Umbilical cord (tissue), 2 donors: ENCODE measurements around the gene MYL12B. TPM values are rescaled to one million over a fixed set of nuclear protein-coding genes. Genes with fewer than 3 reads are reported as not detected.
"Not testable (repeated sequence)": the region's sequence is repeated elsewhere in the genome, so short reads cannot be mapped to it uniquely, and the experiment has no call there.

ENCODE experiments used
- DNase-seq: peaks from one replicate; pipeline ENCODE4 v3.0.0-alpha.2; 2015; ENCODE audit warnings: low spot score
- total RNA-seq: library from RNA; depleted of rRNA; stranded (reverse); fragments of >200 nt; gene quantifications from one replicate; pipeline ENCODE4 v1.2.3, GENCODE V29; 2014; ENCODE audit warnings: low replicate concordance; ENCODE audit not compliant: insufficient read depth

Gene MYL12B
- total RNA-seq, 1 donor from 2014 or later: 174 TPM

DNA sequence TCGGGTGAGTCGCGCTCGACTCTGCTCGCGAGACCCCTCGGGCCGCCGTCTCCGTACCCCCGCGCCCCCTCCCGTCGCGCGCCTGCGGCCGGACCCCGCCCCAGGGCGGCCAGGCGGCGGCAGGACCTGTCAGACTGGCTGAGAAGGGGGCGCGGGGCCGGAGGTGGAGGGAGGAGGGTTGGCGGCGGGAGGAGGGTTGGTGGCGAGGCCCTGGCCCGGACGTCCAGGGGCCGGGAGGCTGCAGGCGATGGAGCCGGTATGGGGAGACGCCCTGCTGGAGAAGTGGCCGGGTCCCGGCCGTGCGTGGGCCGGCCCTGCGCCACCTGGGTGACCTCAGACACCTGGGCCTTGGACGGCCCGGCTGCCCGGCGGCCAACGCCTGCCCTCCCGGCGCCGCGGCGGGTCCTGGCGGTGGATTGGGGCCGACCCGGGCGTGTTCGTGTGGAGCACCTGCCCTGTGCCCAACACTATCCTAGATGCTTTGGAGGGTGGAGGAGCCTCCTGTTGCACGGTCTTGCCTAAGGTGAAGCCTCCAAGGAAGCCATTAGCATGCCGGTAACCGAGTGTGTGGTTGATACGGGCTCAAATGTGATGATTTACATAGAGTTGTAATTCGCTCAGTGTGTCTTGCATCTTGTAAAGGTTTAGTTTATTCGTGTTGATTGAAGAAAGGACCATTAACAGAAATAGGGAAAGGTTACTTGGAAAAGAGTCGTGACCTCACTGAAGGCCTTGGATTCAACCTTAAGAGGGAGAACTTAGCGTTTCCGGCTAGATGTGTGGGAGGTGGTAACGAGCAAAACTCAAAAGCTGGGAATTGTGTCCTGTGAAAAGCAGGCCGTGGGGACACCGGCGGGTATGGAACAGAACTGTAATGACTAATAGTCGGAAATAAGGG is 550 bp downstream of the MYL12B start:
- DNase-seq: no peak

DNA sequence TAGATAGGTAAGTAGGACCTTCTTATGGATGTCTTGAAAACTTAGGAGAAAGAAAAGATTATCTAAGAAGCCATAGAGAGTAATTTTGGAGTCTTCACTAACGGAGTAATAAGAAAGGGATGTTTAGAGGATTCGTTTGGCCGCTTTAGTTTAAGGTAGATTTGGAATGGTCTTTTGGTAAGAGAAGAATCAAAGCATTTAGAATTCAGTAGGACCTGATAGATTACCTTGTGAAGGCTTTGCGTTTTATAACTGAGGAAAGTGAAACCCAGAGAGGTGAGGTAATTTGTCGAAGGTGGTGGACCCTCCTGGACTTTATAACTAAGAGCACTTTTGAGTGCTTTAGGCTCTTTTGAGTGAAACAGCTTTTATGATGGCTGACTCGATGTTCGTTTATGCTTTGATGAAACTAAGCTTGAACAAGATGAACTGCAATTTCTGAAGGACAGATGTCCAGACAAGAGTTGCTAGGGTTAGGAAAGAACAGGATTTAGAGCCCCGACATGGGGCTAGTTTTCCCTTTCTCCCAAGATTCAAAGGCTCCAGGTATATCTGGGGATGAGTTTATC is 1.3 kb downstream of the MYL12B start:
- DNase-seq: no peak

DNA sequence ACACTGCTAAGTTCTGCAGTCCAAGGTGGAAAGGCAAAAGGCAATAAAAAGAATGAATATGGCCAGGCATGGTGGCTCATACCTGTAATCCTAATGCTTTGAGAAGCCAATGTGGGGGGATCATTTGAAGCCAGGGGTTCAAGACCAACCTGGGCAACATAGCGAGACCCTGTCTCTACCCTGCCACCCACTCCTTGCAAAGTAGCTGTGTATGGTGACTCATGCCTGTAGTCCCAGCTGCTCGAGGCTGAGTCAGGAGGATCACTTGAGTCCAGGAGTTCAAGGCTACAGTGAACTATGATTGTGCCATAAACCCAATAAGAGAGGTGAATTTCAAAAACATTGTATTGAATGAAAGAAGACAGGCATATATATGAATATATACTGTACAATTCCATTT is 2.4 kb downstream of the MYL12B start:
- no peak for DNase-seq

DNA sequence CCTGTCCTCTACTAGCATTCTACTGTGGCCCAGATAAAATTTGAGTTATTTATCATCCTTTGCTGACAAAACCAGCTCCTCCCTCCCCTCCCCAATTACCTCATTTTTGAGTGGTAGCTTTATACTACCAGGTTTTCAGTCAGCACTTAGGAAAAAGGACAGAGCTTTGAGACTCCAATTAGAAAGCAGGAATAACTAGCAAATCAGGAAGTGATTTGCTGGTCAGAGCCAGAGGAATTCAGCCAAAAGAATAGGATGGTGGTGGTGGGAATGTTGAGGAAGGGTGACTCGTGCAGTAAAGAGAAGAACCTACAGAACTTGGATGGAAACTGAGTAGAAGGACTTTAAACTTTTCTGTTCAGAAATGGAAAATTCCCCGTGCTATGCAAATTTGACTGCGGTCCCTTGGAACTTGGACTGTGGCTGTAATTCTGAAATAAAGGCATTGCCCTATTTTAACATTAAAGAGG is 3.7 kb downstream of the MYL12B start:
- DNase-seq: no peak

DNA sequence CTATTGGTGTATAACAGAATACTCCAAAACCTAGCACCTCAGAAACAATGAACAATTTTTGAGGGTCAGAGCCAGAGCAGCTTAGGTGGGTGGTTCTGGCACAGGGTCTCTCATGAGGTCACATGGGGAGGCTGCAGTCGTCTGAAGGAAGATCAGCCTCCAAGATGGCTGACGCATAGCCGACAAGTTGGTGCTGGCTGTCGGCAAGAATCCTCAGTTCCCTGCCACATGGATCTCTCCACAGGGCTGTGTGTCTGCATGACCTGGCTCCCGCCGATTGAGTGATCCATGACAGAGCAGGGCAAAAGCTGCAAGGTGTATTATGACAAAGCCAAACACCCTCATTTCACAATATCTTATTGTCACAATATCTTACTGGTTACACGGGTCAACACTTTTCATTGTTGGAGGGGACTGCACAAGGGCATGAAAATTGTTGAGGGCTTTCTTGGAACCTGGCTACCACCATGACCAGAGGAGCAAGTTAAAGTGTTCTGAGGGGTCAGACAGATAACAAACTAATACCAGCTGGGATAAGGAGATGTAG is 4.2 kb downstream of the MYL12B start:
- no peak for DNase-seq

DNA sequence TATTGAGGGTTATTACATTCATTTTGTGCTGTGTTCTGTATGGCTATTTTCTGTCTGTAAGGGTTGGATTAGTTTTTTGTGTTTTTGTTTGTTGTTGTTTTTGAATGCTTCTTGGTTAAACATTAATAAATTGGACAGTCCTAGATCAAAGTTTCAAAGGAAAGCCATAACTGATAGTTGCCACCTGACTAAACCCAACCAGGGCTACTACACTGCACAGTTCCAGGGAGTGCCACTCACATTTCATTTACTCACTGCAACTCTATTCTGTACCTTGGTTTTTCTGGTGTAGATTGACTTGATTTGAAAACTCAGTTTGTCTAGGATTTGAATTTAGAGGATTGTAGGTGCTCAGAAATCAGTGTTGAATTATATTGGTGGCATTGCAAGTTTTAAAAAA is 6.4 kb downstream of the MYL12B start:
- no peak for DNase-seq

DNA sequence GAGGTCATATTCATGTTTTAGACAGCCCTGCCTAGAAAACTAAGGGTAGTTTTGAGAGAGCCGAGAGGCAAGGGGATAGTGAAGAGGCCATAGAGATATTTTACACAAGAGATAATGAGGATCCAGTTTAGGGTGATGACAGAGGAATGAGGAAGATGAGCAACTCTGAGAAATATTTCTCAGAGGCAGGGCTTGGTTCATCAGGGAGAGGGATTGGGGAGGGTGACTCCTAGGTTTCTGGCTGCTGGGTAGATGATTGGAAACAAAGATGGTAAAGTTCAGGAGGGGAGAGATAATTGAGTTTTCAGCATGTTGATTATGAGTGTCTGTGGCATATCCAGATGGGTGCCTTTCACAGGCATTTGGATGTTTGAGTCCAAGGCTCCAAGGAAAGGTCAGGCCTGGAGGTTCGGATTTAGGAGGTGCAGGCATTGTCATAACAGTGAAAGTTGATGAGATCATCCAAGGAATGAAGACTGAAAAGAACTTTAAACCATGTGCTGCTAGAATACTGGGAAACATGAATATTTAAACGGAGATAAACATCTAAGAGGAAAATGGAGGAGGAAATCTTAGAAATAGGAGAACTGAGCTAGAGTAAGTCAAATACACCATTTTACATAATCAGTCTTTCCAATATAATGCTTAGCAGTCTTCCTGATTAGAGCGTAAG is 7.4 kb downstream of the MYL12B start:
- no peak for DNase-seq

DNA sequence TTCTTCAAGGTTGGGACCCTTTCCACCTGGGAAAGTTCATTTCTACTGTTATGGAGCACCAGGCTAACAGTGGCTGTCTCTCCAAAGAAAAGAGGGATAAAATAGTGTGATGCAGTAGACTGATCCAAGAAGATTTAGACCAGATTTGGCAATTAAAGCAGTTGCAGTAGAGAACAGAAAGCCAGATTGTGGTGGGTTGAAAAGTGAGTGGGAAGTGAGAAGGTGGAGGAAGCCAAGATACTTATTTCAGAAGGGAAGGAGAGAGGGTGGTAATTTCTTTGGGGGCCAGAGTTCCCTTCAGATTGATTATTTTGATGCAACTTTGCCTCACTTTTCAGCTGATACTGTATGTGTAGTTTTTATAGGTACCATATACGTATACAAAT is 8.0 kb downstream of the MYL12B start:
- no peak for DNase-seq

DNA sequence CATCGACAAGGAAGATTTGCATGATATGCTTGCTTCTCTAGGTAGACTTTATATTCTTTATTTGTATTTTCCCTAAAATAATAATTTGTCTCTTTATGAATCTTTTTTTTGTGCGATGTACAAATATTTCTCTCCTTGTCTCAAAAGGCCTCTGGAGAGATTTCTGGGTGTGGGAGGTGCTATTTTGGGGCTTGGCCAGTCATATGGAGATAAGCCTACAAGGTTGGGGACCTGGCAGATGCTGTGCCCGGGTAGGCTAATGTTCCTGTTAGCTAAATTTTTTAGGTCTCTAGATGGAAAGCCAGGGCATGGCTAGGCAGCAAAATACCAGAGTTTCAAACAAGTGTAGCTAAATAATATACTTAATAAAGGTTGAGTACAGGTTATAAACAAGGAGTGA is 11.1 kb downstream of the MYL12B start:
- no peak for DNase-seq

DNA sequence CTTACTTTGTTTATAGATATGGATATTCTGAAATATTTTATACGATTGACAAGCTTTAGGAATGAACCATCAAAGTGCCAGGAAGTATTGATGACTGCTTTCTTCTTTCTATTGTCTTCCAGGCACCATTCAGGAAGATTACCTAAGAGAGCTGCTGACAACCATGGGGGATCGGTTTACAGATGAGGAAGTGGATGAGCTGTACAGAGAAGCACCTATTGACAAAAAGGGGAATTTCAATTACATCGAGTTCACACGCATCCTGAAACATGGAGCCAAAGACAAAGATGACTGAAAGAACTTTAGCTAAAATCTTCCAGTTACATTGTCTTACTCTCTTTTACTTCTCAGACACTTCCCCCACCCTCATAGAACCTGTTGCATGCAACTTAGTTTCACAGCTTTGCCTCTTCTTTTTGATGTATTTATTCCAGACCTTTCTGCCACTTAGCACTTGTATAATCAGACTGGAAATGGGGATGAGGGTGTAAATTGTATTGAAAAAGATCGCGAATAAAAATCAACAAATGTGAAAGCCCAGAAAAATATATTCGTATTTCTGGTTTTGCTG is 15.8 kb downstream of the MYL12B start:
- DNase-seq: not testable (repeated sequence)

DNA sequence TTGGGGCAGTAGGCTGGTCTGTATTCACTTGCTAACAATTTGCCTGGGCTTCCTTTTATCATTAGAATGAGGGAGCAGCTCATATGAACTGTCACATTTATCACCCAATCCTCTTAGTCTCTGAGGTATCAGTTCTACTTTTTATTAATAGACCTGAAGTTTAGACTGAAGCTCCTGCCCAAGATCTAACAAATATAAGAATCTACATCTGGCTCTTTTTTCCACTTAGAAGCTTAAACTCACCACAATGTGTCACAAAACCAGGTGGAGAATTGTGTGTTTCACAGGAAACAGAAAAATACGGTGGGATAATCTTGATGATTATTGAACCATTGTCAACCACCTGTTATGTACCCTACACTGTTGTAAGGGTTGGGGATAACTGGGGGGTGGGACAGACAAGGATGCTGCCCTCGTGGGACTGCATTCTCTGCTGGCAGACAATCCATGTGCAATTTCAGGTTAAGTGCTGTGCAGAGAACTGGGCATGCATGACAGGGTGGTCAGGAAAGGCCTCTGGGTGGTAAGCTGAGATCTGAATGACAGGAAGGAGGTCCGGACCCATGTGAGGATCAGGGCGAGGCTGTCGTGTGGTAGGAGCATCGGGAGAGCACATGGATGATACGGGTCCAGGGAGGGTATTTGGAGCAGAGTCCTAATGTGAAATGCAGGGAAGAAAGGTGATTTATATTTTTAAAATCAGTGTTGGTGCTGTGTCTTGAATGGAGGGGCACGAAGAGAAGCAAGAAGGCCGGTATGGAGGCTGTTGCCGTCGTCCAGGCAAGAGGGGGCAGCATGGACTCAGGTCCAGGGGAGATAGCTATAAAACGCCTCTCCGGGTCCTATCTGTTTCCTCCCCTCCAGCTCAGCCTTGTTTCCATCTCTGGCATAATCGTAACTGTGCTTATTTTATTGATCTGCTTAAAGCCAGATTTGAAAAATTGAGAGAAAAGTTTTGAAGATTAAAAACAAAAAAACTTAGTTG is 17.6 kb downstream of the MYL12B start:
- DNase-seq: no peak

DNA sequence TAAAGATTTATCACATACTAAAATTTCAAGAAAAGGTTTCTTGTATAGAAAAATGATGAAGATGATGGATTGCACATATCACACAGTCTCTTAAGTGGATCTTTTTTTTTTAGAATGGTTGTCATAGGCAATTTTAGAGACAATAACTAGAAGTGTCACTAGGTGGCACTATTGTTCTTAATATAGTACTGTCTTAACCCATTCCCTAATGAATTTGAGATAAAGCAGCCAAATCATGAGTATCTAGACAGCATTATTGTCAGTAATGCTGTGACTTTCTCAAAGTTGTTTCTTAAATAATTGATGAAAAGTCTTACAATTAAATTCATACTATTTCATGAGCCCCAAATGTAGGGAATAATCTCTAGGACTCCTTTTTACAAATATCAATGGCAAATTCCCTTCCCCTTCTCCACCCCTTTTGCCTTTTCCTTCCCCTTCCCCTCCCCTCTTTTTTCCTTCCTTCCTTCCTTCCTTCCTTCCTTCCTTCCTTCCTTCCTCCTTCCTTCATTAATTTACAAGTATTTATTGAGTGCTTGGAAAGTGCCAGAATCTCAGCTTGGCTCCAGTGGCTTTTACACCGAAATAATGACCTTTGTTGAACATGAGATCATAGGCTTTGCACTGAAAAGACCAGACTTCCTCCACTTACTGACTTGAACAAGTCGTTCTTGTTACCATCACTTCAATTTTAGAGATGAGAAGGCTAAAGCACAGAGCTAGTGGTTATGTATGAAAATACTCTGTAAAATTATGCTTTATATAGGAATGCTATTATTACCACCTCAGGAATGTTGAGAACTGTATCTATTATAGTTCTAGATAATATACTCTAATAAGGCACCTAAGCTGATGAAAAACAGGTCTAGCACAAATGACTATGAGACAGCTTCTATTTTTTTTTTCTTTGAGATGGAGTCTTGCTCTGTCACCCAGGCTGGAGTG is 19.8 kb downstream of the MYL12B start:
- DNase-seq: peak; percentile 85

DNA sequence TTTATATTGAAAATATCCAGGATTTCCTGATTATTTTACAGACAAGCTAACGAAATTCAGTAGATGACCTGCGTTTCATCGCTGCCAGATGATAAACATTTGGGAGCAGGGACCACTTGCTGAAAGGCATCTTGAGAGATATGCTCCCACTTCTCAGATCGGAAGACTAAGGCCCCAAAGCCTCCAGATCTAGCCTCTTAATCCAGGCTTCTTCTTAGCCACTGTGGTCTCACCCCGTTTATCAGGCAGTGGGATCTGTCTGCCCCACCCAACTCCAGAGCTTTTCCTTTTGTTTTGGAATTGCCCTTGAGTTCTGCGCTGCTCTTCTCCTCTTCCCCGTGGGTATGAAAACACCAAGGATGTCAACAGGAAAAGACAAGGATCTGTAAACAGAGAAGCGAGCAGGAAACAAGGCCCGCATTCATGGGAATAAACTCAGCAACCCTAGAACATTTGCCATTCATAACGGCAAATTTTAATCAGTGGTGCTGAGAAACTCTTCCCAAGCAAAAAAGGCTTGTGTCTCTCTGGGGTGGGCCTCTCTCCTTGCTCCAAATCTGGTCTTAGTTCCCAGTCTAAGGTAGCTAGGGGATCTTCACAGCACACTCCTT is 21.4 kb downstream of the MYL12B start:
- no peak for DNase-seq

DNA sequence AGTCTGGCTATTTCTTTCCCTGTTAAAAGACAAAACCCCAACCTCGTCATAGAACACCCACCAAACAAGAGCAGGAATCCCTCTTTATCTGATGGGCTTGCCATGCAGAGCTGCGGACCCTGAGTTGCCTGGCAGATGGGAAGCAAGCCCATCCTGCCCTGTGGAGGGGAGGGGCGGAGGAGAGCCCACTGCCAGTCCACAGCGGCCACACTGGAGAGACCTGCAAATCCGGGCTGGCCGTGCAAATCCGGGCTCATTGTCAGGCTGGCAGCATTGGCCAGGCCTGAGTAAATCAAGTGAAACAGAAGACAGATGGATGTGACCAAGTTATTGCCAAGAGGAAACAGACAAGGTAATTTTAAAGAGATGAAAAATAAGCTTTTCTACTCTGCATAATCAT is 22.0 kb downstream of the MYL12B start:
- no peak for DNase-seq

DNA sequence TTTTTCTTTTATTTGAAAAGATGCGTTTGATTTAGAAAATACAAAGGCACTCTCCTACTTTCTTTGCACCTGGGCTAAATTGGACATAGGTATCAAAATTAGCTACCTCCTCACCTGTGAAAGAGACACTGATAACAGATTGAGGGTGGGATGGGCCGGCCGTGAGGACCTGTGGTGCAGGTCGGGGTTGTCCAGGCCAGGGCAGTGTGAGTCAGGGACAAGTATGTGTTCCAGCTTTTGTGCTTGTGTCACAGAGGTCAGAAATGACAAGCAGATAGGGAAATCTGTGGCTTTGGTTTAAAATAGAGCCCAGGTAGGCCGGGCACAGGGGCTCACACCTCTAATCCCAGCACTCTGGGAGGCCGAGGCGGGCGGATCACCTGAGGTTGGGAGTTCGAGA is 22.6 kb downstream of the MYL12B start:
- DNase-seq: no peak

DNA sequence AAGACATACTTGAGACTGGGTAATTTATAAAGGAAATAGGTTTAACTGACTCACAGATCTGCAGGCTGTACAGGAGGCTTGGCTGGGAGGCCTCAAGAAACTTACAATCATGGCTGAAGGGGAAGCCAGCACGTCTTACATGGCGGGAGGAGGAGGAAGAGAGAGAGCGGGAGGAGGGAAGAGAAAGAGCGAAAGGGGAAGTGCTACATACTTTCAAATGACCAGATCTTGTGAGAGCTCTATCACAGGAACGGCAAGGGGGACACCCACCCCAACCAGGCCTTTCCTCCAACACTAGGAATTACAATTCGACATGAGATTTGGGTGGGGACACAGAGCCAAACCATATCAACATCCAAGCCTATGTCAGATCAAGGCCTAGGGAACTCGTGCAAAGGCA is 24.2 kb downstream of the MYL12B start:
- DNase-seq: no peak

DNA sequence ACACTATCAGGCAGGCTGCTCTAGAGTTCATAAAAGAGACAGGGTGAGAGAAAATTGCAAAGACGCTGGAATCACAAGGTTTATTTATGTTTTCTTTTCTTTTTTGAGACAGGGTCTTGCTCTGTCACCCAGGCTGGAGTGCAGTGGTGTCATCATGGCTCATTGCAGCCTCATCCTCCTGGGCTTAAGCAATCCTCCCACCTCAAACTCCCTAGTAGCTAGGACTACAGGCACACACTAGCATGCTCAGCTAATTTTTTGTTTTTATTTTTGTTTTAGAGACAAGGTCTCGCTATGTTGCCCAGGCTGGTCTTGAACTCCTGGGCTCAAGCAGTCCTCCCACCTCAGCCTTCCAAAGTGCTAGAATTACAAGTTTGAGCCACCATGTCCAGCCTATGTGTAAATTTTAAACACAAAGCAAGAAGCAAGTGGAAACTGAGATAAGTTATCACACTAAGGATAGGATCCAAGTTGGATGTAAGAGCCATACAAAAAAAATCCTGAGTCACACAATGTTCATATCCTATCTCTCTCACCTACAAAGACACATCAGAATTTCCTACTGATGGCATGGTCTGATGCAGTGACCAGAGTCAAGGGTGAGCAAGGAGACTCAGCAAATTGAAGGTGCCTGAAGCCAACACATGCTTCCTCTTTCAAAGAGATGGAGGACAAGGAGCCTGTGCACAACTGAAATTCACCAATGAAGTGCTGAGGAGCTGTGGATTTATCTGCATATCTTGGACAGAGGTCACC is 31.4 kb downstream of the MYL12B start:
- DNase-seq: no peak

DNA sequence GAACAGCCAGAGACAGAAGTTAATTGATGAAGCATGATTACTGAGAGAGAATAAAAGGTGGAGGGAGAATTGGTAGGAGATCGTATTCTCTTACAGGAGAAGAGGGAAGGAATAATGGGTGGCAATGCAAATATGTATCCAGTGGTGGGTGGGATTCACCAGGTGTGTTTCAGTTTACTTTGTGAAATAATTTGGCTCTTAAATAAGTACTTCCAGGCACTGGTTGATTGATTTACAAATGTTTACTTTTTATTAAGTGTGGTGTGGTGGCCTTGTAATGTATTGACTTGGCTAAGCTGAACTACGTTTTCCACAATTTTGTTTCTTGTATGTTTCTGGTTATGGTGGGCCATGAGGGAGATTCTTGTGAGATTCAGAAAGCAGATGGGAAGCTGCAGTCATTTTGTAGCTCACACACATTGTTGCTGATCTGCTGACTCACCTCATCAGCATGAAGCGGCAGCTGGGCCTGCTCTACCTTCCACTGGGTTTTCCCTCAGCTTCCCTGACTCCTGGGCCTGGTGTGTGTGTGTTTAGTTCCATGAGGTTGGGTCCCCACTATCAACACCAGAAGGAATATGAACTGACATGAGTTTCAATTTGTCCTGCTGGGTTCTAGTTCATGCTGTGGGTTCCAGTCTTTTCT is 32.6 kb downstream of the MYL12B start:
- no peak for DNase-seq
